ENCODE data around the gene NFIC. TPM values are rescaled to one million over a fixed set of nuclear protein-coding genes. Genes with fewer than 3 reads are reported as not detected.

Gene NFIC
- total RNA-seq, 1 experiment from 2014 or later, result 75.6 TPM

GRCh38 chr19:3322199-3322978 is 44.0 kb upstream of the NFIC start:
- no peaks in the 10 kb centered on the region for H3K9me3 ChIP-seq (ENCODE audit: insufficient read depth, low read depth)
- no peak overlapping the region for H3K27ac ChIP-seq
- no peaks in the 10 kb centered on the region for H3K79me2 ChIP-seq (ENCODE audit: low read depth)
- peaks cover 13% of the 10 kb centered on the region; the same call in 1 of the 2 replicates for H3F3A ChIP-seq (ENCODE audit: insufficient read depth, low read depth)
- no peak overlapping the region for H2AFZ ChIP-seq
- H4K20me1 ChIP-seq (ENCODE audit: insufficient read depth), result no peaks in the 10 kb centered on the region
- H3K4me1 ChIP-seq (replicated peaks; ENCODE audit: insufficient read depth), result no peaks in the 10 kb centered on the region
- no peak overlapping the region for H3K4me2 ChIP-seq
- TF ChIP-seq, protein P1, sequence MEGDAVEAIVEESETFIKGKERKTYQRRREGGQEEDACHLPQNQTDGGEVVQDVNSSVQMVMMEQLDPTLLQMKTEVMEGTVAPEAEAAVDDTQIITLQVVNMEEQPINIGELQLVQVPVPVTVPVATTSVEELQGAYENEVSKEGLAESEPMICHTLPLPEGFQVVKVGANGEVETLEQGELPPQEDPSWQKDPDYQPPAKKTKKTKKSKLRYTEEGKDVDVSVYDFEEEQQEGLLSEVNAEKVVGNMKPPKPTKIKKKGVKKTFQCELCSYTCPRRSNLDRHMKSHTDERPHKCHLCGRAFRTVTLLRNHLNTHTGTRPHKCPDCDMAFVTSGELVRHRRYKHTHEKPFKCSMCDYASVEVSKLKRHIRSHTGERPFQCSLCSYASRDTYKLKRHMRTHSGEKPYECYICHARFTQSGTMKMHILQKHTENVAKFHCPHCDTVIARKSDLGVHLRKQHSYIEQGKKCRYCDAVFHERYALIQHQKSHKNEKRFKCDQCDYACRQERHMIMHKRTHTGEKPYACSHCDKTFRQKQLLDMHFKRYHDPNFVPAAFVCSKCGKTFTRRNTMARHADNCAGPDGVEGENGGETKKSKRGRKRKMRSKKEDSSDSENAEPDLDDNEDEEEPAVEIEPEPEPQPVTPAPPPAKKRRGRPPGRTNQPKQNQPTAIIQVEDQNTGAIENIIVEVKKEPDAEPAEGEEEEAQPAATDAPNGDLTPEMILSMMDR (conservative IDR thresholded peaks at IDR 0.05), result no peak
- no peak for TF ChIP-seq EZH2 (IDR thresholded peaks at IDR 0.05; ENCODE audit: low read depth)
- H3K36me3 ChIP-seq (ENCODE audit: low read depth), result no peaks in the 10 kb centered on the region
- no peak for DNase-seq
- ChIA-PET CTCF (no interaction called here), POLR2A (ENCODE audit: unreplicated experiment) (no interaction called here)
- H3K27me3 ChIP-seq (ENCODE audit: insufficient read depth, low read depth), result no peaks in the 10 kb centered on the region
- no TSS peak for BruUV-seq (replicated peaks)
- no peaks in the 10 kb centered on the region for H3K9me2 ChIP-seq (ENCODE audit: insufficient read depth)
- intact Hi-C loops (cut with micrococcal nuclease; ENCODE audit: unreplicated experiment), result loop anchor here (10.0 kb wide), 1 partner anchor 882 kb away; no protein-coding TSS in a partner anchor
- no peak overlapping the region for H3K4me3 ChIP-seq

GRCh38 chr19:3323026-3323425 is 43.4 kb upstream of the NFIC start:
- no peak for TF ChIP-seq EZH2 (IDR thresholded peaks at IDR 0.05; ENCODE audit: low read depth)
- TF ChIP-seq, protein P1 (conservative IDR thresholded peaks at IDR 0.05), result no peak
- Histone ChIP-seq H2AFZ (no peak overlapping the region), H3K4me3 (no peak overlapping the region), H3K9me2 (ENCODE audit: insufficient read depth) (no peaks in the 10 kb centered on the region), H3K27me3 (ENCODE audit: insufficient read depth, low read depth) (no peaks in the 10 kb centered on the region), H3K79me2 (ENCODE audit: low read depth) (no peaks in the 10 kb centered on the region), H3K27ac (no peak overlapping the region), H3K36me3 (ENCODE audit: low read depth) (no peaks in the 10 kb centered on the region), H3K4me2 (no peak overlapping the region), H3F3A (ENCODE audit: insufficient read depth, low read depth) (peaks cover 11% of the 10 kb centered on the region; the same call in 1 of the 2 replicates), H3K4me1 (replicated peaks; ENCODE audit: insufficient read depth) (no peaks in the 10 kb centered on the region), H3K9me3 (ENCODE audit: insufficient read depth, low read depth) (no peaks in the 10 kb centered on the region), H4K20me1 (ENCODE audit: insufficient read depth) (no peaks in the 10 kb centered on the region)
- DNase-seq, result no peak
- intact Hi-C loops (cut with micrococcal nuclease; ENCODE audit: unreplicated experiment), result loop anchor here (10.0 kb wide), 1 partner anchor 882 kb away; no protein-coding TSS in a partner anchor
- ChIA-PET CTCF (no interaction called here), POLR2A (ENCODE audit: unreplicated experiment) (no interaction called here)
- no TSS peak for BruUV-seq (replicated peaks)

DNA sequence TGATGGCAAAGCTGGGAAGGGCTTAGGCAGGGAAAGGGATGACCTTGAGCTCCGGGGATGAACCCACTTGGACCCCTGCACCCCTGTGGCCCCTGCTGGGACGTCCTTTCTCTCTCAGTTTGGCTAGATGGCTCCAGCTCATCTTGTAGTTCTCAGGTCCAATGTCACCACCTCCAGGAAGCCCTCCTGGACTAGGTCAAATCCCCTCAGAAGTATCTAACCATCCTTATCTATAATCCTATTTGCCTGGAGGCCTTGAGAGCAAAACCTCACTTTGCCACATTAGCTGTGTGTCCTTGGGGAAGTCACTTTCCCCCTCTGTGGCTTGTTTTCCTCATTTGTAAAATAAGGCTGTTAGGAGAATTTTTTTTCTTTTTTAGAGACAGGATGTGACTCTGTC is 42.7 kb upstream of the NFIC start:
- Histone ChIP-seq H3K4me2 (no peak overlapping the region), H3K27me3 (ENCODE audit: insufficient read depth, low read depth) (no peaks in the 10 kb centered on the region), H3K79me2 (ENCODE audit: low read depth) (no peaks in the 10 kb centered on the region), H3K27ac (no peak overlapping the region), H3F3A (ENCODE audit: insufficient read depth, low read depth) (peaks cover 4% of the 10 kb centered on the region; the same call in 1 of the 2 replicates), H3K9me3 (ENCODE audit: insufficient read depth, low read depth) (no peaks in the 10 kb centered on the region), H3K36me3 (ENCODE audit: low read depth) (no peaks in the 10 kb centered on the region), H3K4me1 (replicated peaks; ENCODE audit: insufficient read depth) (no peaks in the 10 kb centered on the region), H2AFZ (no peak overlapping the region), H3K4me3 (no peak overlapping the region), H4K20me1 (ENCODE audit: insufficient read depth) (no peaks in the 10 kb centered on the region), H3K9me2 (ENCODE audit: insufficient read depth) (no peaks in the 10 kb centered on the region)
- TF ChIP-seq, protein P1 (conservative IDR thresholded peaks at IDR 0.05), result no peak
- no peak for TF ChIP-seq EZH2 (IDR thresholded peaks at IDR 0.05; ENCODE audit: low read depth)
- POLR2A ChIA-PET (ENCODE audit: unreplicated experiment), result no interaction called here
- no TSS peak for BruUV-seq (replicated peaks)
- intact Hi-C loops (cut with micrococcal nuclease; ENCODE audit: unreplicated experiment), result loop anchor here (10.0 kb wide), 1 partner anchor 881 kb away; no protein-coding TSS in a partner anchor
- no peak for DNase-seq
- CTCF ChIA-PET, result no interaction called here
